SKM-1 treated with dmso at 0.1 percent for 144 hours (cell line): ENCODE measurements around the gene KLHL25.

Source experiments
- DNase-seq: peaks from one replicate; lab custom pipeline; 2025; ENCODE audit not compliant: unreplicated experiment; lab: John Stamatoyannopoulos, UW

KLHL25 gene

DNA sequence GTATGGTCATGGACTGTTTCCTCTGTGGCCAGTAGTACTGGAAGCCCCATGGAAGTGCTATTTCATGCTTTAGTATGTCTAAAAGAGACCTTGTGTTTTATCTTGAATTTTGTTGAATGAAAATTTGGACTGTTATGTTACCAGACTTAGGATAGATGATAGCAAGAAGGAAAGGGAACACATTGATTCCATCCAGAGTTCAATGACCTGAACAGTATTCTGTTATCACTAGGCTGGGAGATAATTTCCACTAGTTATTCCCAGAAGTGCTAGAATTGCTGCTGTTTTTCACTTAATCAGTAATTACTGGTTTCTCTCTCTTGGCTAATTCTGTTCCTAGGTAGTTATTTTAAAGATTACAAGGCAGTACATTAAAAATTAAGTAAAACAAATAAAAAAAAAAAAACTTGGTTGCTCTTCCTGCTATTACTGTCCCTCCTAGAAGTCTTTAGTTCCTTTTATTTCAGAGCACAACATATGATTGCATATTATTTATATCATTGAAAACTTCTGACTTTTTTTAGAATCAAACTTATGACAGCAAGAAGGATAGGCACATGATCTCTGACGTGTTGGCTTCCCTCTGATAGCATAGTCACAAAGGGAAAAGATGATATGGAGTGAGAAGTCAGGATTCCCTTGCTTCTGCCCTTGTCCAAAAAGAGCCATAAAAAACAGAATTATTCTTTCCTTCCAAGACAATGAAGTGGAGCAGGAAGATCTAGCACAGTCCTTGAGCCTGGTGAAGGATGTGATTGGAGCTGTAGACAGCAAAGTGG lies 72.2 kb downstream of the KLHL25 start:
- DNase-seq = no peak

DNA sequence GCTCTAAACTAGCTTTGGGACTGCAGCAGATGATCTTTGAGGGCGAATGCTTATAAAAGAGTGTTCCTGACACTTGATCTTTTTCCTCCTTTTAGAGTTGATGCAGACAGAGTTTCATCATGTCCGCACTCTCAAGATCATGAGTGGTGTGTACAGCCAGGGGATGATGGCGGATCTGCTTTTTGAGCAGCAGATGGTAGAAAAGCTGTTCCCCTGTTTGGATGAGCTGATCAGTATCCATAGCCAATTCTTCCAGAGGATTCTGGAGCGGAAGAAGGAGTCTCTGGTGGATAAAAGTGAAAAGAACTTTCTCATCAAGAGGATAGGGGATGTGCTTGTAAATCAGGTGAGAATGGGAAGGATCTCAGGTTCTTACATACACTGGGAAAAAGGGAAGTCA lies 75.7 kb downstream of the KLHL25 start:
- no peak for DNase-seq

DNA sequence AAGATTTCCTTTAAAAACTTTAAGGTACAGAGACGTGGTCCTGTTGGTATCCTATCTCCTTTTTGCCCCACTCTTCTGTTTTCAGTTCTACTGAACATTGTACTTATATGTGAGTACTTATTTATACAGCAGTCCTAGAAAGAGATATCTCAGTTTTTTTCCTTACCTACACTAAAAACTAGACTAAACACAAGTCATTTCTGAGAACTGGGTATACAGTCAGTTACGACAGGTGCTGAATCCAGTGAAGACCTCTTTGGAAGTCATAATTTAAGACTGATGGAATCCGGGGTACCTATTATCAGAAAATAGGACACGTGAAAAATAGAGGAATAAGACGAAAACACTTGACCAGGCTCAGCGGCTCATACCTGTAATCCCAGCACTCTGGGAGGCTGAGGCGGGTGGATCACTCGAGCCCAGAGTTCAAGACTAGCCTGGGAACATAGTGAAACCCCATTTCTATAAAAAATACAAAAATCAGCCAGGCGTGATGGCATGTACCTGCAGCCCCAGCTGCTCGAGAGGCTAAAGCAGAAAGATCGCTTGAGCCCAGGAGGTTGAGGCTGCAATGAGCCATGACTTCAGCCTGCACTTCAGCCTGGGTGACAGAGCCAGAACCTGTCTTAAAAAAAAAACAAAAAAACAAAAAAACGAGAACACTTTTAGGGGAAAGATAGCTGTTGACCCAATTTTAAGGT lies 76.3 kb downstream of the KLHL25 start:
- DNase-seq = no peak

DNA sequence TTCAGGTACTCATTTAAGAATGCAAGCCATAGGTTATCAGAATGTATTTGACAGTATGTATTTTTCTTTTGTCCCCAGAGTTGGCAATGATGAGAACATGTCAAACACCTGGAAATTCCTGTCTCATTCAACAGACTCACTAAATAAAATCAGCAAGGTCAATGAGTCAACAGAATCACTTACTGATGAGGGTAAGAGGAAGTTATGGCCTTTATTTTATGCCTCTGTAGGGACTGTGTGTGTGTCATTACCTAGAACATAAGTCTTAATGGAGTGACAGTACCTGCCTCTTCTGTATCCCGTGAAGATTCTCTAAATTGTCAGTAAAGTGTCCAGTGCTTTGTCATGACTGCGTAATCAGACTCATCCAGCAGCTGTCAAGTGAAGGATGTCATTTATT lies 77.5 kb downstream of the KLHL25 start:
- DNase-seq = no peak

DNA sequence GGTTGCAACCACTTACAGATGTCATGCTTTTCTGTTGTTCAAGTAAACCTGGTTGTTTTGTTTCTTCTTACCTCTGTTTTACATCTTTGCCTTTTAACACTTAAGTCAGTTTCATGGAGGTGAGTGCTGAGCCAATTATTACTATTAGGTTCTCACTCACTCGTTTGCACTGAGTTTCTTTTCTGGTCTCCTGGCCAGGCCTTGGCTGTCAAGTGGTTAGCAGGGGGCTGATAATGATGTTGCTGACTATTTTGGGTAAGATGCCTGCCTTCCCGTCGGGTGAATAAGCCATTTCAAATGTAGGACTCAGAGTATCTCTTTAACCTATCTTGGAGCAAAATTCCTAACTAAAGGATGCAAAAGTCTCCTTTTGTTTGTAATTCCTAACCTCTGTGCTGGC lies 78.5 kb downstream of the KLHL25 start:
- no peak for DNase-seq

DNA sequence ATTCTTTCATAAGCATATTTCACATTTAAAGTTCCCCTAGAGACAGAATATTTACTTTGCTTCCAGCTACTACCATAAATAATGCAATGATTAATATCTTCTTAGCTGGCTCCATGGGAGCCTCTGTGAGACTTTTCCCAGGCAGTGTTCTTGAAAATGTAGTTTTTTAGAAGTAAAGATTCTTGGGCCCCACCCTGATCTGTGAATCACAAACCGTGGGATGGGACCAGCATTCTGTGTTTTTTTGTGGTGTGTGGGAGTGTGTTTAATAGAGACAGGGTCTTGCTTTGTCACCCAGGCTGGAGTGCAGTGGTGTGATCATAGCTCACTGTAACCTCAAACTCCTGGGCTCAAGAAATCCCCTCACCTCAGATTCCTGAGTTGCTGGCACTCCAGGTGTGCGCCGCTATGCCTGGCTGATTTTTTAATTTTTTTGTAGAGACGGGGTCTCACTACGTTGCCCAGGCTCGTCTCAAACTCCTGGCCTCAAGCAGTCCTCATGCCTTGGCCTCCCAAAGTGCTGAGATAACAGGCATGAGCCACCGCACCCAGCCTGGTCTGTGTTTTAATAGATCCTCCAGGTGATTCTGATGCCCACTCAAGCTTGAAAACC lies 83.0 kb downstream of the KLHL25 start:
- DNase-seq = no peak

DNA sequence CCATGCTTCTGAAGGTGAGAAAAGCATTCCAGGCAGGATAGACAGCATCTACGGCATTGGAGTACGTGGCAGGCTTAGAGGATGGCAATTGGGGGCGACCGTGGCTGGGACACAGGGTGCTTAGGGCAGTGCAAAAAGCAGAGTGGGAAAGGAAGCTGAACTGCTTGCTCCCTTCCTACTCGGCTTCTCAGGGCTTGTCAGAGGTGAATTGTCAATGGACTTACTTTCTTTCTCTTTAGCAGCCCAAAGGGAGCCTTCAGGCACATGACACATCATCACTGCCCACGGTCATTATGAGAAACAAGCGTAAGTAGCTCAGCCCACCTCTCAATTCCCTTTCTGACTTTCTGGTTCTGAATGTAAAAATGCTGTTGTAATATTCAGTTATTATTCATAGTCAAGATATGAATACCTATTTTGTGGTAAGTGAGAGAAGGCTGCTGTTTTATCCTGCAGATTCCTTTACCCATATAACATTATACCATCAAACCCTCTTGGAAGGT lies 84.3 kb downstream of the KLHL25 start:
- DNase-seq = no peak
